HepG2 (cell line): ENCODE results near the gene TCF20. TPM values are rescaled to one million over a fixed set of nuclear protein-coding genes. Genes with fewer than 3 reads are reported as not detected.

ENCODE experiments used
- ATAC-seq: fragments of 200-7000 bp; cut with Tn5 transposase; 3 replicates; pipeline ENCODE4 v1.9.1; 2020; ENCODE audit warnings: mild to moderate bottlenecking, moderate library complexity
- BruUV-seq: library from RNA; stranded (reverse); fragments of 400-500 nt; replicated peaks from 2 replicates; lab custom pipeline; 2021; lab: Mats Ljungman, UMichigan
- CTCF ChIA-PET: fragments of 300-600 bp; formaldehyde crosslinking; extraction: SDS; loops from one replicate; lab custom pipeline; 2021; ENCODE audit warnings: low total read pairs, inconsistent platforms, low intra/inter-chr PET ratio; lab: Yijun Ruan, JAX
- POLR2A ChIA-PET: fragments of 350-600 bp; sonication (Branson Sonifier 250); formaldehyde crosslinking; loops from one replicate; lab custom pipeline; 2020; ENCODE audit warnings: antibody characterized with exemption, inconsistent platforms; lab: Yijun Ruan, JAX
- DNase-seq: peaks from one replicate; pipeline ENCODE4 v3.0.0-alpha.2; 2015; ENCODE audit warnings: low spot score
- FAIRE-seq: peaks from 3 replicates; lab custom pipeline; 2011; peaks lifted over from hg19 to GRCh38; lab: Jason Lieb, UNC
- H2AFZ ChIP-seq: one replicate; pipeline ENCODE4 v1.6.1; 2011; ENCODE audit warnings: low read length, inconsistent platforms
- H3K27ac ChIP-seq: fragments of 300-600 bp; 3 replicates; pipeline ENCODE4 v1.8.0; 2011; ENCODE audit warnings: mixed run types, mild to moderate bottlenecking, mixed read lengths, low read length, inconsistent platforms; ENCODE audit not compliant: insufficient read depth; ENCODE audit errors: extremely low read length
- H3K27me3 ChIP-seq, 2 experiments: fragments of 200-600 bp in 1 of 2; 2 replicates in 1 of 2; 3 replicates in 1 of 2; pipeline versions ENCODE4 v1.6.0 to v1.8.0; 2011; ENCODE audit warnings: low read length in 2 of 2, mild to moderate bottlenecking in 2 of 2, moderate library complexity in 2 of 2, inconsistent platforms in 1 of 2; ENCODE audit not compliant: insufficient read depth in 2 of 2, control insufficient read depth in 1 of 2
- H3K36me3 ChIP-seq, 2 experiments: fragments of 200-600 bp in 1 of 2; replicated peaks in 1 of 2; 2 replicates in 1 of 2; 3 replicates in 1 of 2; pipeline versions ENCODE4 v1.5.1 to v1.8.0; 2011; ENCODE audit warnings: low read length in 2 of 2, inconsistent platforms in 1 of 2; ENCODE audit not compliant: insufficient read depth in 2 of 2, control insufficient read depth in 1 of 2
- H3K4me1 ChIP-seq: 2 replicates; pipeline ENCODE4 v1.5.1; 2012; ENCODE audit warnings: low read length, inconsistent platforms; ENCODE audit not compliant: insufficient read depth
- H3K4me2 ChIP-seq: 2 replicates; pipeline ENCODE4 v1.6.0; 2011; ENCODE audit warnings: low read depth, low read length, inconsistent platforms
- H3K4me3 ChIP-seq, 3 experiments: fragments of 200-600 bp in 1 of 3; sonication (generic), shearing (Covaris generic) in 1 of 3; replicated peaks in 1 of 3; 2 replicates each; pipeline ENCODE4 v1.5.1; 2011 to 2016; ENCODE audit warnings: low read length in 3 of 3, inconsistent platforms in 2 of 3, low read depth in 2 of 3, mild to moderate bottlenecking in 2 of 3, control low read depth in 1 of 3, mixed read lengths in 1 of 3; ENCODE audit not compliant: insufficient read depth in 1 of 3
- H3K79me2 ChIP-seq: one replicate; pipeline ENCODE4 v1.6.1; 2011; ENCODE audit warnings: low read length, inconsistent platforms; ENCODE audit not compliant: insufficient read depth
- H3K9ac ChIP-seq: 2 replicates; pipeline ENCODE4 v1.6.0; 2011; ENCODE audit warnings: mild to moderate bottlenecking, low read depth, low read length, inconsistent platforms; ENCODE audit not compliant: insufficient read depth
- H3K9me3 ChIP-seq: 2 replicates; pipeline ENCODE4 v1.5.1; 2012; ENCODE audit warnings: mild to moderate bottlenecking, low read length
- H4K20me1 ChIP-seq: 2 replicates; pipeline ENCODE4 v1.6.0; 2011; ENCODE audit warnings: inconsistent platforms, mild to moderate bottlenecking, low read length, moderate library complexity; ENCODE audit not compliant: insufficient read depth
- ELF3 ChIP-seq: IDR thresholded peaks from 2 replicates; pipeline ENCODE4 v1.6.1; 2016; ENCODE audit warnings: missing genetic modification reagents, missing compliant biosample characterization
- FOXK1 ChIP-seq: sonication (generic); formaldehyde crosslinking; IDR thresholded peaks from 2 replicates; pipeline ENCODE4 v1.4.0; 2020; ENCODE audit warnings: low read depth, missing genetic modification reagents, borderline replicate concordance
- KLF16 ChIP-seq, 2 experiments: sonication (generic) in 1 of 2; formaldehyde crosslinking in 1 of 2; IDR thresholded peaks; 2 replicates each; pipeline versions ENCODE4 v1.6.1 to v1.8.0; 2016 to 2023; ENCODE audit warnings: missing genetic modification reagents in 2 of 2, missing compliant biosample characterization in 1 of 2
- KLF6 ChIP-seq: IDR thresholded peaks from 2 replicates; pipeline ENCODE4 v1.8.0; 2016; ENCODE audit warnings: missing biosample characterization, missing genetic modification reagents
- MEIS1 ChIP-seq: sonication (generic); formaldehyde crosslinking; IDR thresholded peaks from 2 replicates; pipeline ENCODE4 v1.9.0; 2021; ENCODE audit warnings: mild to moderate bottlenecking, missing genetic modification reagents, moderate library complexity, borderline replicate concordance
- NFKB2 ChIP-seq: sonication (generic); formaldehyde crosslinking; IDR thresholded peaks from 2 replicates; pipeline ENCODE4 v1.4.0; 2020; ENCODE audit warnings: missing genetic modification reagents, borderline replicate concordance
- ZNF446 ChIP-seq: sonication (generic); formaldehyde crosslinking; IDR thresholded peaks from 2 replicates; pipeline ENCODE4 v1.5.0; 2020; ENCODE audit warnings: mild to moderate bottlenecking, missing genetic modification reagents
- ZNF605 ChIP-seq: sonication (generic); formaldehyde crosslinking; IDR thresholded peaks from 2 replicates; pipeline ENCODE4 v1.8.0; 2022; ENCODE audit warnings: mild to moderate bottlenecking, missing genetic modification reagents
- ZNF629 ChIP-seq: sonication (generic); formaldehyde crosslinking; conservative IDR thresholded peaks from 2 replicates; pipeline ENCODE4 v1.5.0; 2020; ENCODE audit warnings: missing genetic modification reagents
- ZNF839 ChIP-seq: sonication (generic); formaldehyde crosslinking; IDR thresholded peaks from 2 replicates; pipeline ENCODE4 v1.4.0; 2020; ENCODE audit warnings: missing genetic modification reagents, mild to moderate bottlenecking, borderline replicate concordance
- WGBS: methylation state at CpG from one replicate; pipeline ENCODE4 v1.1.6; 2017; ENCODE audit warnings: low lambda C conversion rate; 5-methylcytosine and 5-hydroxymethylcytosine counted together
- in situ Hi-C: cut with HindIII; loops from 2 replicates; pipeline ENCODE4 v1.10.0; 2017; ENCODE audit warnings: low pct_unique_long_range_greater_than_20kb; ENCODE audit not compliant: extremely low pct_ligation_motif_present
- intact Hi-C: fragments of 100-400 bp; cut with micrococcal nuclease; formaldehyde crosslinking; loops from one replicate; pipeline ENCODE4 v1.10.0; 2022; ENCODE audit not compliant: unreplicated experiment
- polyA plus RNA-seq, 8 experiments: library from polyadenylated mRNA; depleted of rRNA in 3 of 8; stranded (reverse) in 7 of 8; unstranded in 1 of 8; fragments of >200 nt; fragmentation: Illumina TruSeq in 4 of 8; extraction: Trizol in 4 of 8; gene quantifications; 2 replicates each; pipeline versions ENCODE4 v1.2.1 to v1.2.3, GENCODE V29; 2011 to 2016; ENCODE audit warnings: low read depth in 4 of 8, missing spikeins in 1 of 8, mixed read lengths in 1 of 8; ENCODE audit not compliant: insufficient read depth in 1 of 8
- total RNA-seq, 5 experiments: library from RNA; depleted of rRNA; stranded (reverse); fragments of >200 nt; fragmentation: Illumina TruSeq; extraction: Trizol; gene quantifications; 2 replicates each; pipeline ENCODE4 v1.2.3, GENCODE V29; 2016; ENCODE audit warnings: low read depth in 1 of 5
- TF ChIP-seq, protein P1 (sequence below): sonication (generic); formaldehyde crosslinking; IDR thresholded peaks from 2 replicates; pipeline ENCODE4 v1.4.0; 2020; ENCODE audit warnings: mild to moderate bottlenecking, missing genetic modification reagents, borderline replicate concordance
- TF ChIP-seq, protein P2 (sequence below): sonication (generic); formaldehyde crosslinking; IDR thresholded peaks from 2 replicates; pipeline ENCODE4 v1.4.0; 2020; ENCODE audit warnings: missing genetic modification reagents, borderline replicate concordance

The TCF20 gene
- total and polyA plus RNA-seq, 2 of the 13 experiments (the other 11 are each of a cell fraction or from before 2014, with no cell fraction given): 12.8 to 23.7 TPM

DNA sequence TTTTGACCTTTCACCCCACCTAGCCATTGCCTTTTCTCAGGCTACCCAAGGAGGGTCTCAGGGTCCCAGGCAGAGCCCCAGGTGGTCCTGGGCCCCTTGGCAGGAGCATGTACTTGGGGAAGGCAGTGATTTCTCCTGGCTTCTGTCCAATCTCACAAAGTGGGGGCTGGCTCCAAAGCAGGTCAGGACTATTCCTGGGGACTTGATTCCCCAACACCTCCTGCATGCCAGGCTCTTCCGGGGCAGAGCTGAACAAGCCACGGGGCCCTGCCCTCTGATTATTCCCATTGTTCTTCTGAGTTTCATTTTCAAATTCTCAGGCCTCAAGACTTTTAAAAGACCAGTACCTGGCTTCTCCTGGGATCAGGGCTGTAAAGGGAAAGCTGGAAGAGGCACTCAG, 1.5 kb upstream of the TCF20 start:
- no peaks in the 10 kb centered on the region; a peak in 1 of 5 replicates for H3K27me3 ChIP-seq
- H3K4me1 ChIP-seq: peaks cover 32% of the 10 kb centered on the region
- peaks cover 29% of the 10 kb centered on the region for H3K79me2 ChIP-seq
- H4K20me1 ChIP-seq: peaks cover 22% of the 10 kb centered on the region
- H3K36me3 ChIP-seq: peaks cover 1 to 4% of the 10 kb centered on the region in 2 experiments; a peak in 3 of 5 replicates
- no peak overlapping the region for H2AFZ ChIP-seq
- no peak overlapping the region for H3K4me2 ChIP-seq
- 76% methylated on average over 2 of the region's 2 CpGs for WGBS
- H3K9me3 ChIP-seq: no peaks in the 10 kb centered on the region
- in situ Hi-C loops (no loop called here), intact Hi-C loops (no loop called here)
- H3K27ac ChIP-seq: no peak overlapping the region
- FAIRE-seq: no peak
- no peak overlapping the region for H3K9ac ChIP-seq
- DNase-seq: no peak
- no TSS peak for BruUV-seq
- TF ChIP-seq FOXK1 (CRISPR knock-in tag) (no peak), ZNF605 (no peak), MEIS1 (CRISPR knock-in tag) (no peak), KLF6 (CRISPR knock-in tag) (no peak), ZNF839 (CRISPR knock-in tag) (no peak), KLF16 (CRISPR knock-in tag; IDR thresholded peaks at IDR 0.05) (no peak), NFKB2 (CRISPR knock-in tag) (no peak), ZNF629 (no peak), ZNF446 (CRISPR knock-in tag) (no peak), ELF3 (no peak)
- TF ChIP-seq, protein P1, sequence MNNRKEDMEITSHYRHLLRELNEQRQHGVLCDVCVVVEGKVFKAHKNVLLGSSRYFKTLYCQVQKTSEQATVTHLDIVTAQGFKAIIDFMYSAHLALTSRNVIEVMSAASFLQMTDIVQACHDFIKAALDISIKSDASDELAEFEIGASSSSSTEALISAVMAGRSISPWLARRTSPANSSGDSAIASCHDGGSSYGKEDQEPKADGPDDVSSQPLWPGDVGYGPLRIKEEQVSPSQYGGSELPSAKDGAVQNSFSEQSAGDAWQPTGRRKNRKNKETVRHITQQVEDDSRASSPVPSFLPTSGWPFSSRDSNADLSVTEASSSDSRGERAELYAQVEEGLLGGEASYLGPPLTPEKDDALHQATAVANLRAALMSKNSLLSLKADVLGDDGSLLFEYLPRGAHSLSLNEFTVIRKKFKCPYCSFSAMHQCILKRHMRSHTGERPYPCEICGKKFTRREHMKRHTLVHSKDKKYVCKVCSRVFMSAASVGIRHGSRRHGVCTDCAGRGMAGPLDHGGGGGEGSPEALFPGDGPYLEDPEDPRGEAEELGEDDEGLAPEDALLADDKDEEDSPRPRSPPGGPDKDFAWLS (CRISPR knock-in tag): no peak
- TF ChIP-seq, protein P2, sequence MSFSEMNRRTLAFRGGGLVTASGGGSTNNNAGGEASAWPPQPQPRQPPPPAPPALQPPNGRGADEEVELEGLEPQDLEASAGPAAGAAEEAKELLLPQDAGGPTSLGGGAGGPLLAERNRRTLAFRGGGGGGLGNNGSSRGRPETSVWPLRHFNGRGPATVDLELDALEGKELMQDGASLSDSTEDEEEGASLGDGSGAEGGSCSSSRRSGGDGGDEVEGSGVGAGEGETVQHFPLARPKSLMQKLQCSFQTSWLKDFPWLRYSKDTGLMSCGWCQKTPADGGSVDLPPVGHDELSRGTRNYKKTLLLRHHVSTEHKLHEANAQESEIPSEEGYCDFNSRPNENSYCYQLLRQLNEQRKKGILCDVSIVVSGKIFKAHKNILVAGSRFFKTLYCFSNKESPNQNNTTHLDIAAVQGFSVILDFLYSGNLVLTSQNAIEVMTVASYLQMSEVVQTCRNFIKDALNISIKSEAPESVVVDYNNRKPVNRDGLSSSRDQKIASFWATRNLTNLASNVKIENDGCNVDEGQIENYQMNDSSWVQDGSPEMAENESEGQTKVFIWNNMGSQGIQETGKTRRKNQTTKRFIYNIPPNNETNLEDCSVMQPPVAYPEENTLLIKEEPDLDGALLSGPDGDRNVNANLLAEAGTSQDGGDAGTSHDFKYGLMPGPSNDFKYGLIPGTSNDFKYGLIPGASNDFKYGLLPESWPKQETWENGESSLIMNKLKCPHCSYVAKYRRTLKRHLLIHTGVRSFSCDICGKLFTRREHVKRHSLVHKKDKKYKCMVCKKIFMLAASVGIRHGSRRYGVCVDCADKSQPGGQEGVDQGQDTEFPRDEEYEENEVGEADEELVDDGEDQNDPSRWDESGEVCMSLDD (CRISPR knock-in tag): no peak
- ChIA-PET POLR2A (no interaction called here), CTCF (no interaction called here)
- no peak for ATAC-seq
- no peak overlapping the region for H3K4me3 ChIP-seq
